Fibroblast of skin of abdomen (primary cell): ENCODE results near the gene PIM3.

Source experiments
- DNase-seq: peaks from one replicate; pipeline ENCODE4 v3.0.0-alpha.2; 2013

The PIM3 gene

GRCh38 chr22:49991907-49992533 lies 31.4 kb downstream of the PIM3 start:
- no peak for DNase-seq

- DNase-seq: peak; percentile 28
These were observed 32.5 kb downstream of the PIM3 start for GRCh38 chr22:49992921-49993648.

GRCh38 chr22:49993649-49994360 lies 33.2 kb downstream of the PIM3 start:
- no peak for DNase-seq

GRCh38 chr22:49994361-49995040 lies 33.9 kb downstream of the PIM3 start:
- DNase-seq: no peak

GRCh38 chr22:49995041-49995360 lies 34.4 kb downstream of the PIM3 start:
- DNase-seq: no peak

GRCh38 chr22:49995361-49996118 lies 35.0 kb downstream of the PIM3 start:
- DNase-seq: no peak

- no peak for DNase-seq
These were observed 35.5 kb downstream of the PIM3 start for GRCh38 chr22:49996119-49996517.

GRCh38 chr22:49996518-49997250 lies 36.1 kb downstream of the PIM3 start:
- no peak for DNase-seq

- no peak for DNase-seq
These were observed 36.7 kb downstream of the PIM3 start for GRCh38 chr22:49997251-49997599.

GRCh38 chr22:49997932-49998717 lies 37.6 kb downstream of the PIM3 start:
- no peak for DNase-seq

- no peak for DNase-seq
These were observed 38.1 kb downstream of the PIM3 start for GRCh38 chr22:49998718-49999062.

- DNase-seq: no peak
These were observed 38.7 kb downstream of the PIM3 start for GRCh38 chr22:49999063-49999945.

GRCh38 chr22:49999946-50000586 lies 39.5 kb downstream of the PIM3 start:
- no peak for DNase-seq

- no peak for DNase-seq
These were observed 40.2 kb downstream of the PIM3 start for GRCh38 chr22:50000587-50001387.

GRCh38 chr22:50001388-50002231 lies 41.0 kb downstream of the PIM3 start:
- DNase-seq: no peak

- DNase-seq: no peak
These were observed 42.2 kb downstream of the PIM3 start for GRCh38 chr22:50002791-50003190.

GRCh38 chr22:50004918-50005317 lies 44.3 kb downstream of the PIM3 start:
- DNase-seq: no peak

- no peak for DNase-seq
These were observed 46.5 kb downstream of the PIM3 start for GRCh38 chr22:50007057-50007511.
